ENCODE data around the gene ABLIM1. TPM values are rescaled to one million over a fixed set of nuclear protein-coding genes. Genes with fewer than 3 reads are reported as not detected.

ABLIM1 gene
- total and polyA plus RNA-seq, 2 experiments from 2014 or later: 21.9 to 45.1 TPM

- Mint-ChIP-seq H3K4me1 (peaks cover 24% of the 10 kb centered on the region), H3K27me3 (ENCODE audit: insufficient read depth, low read depth, poor library complexity) (no peaks in the 10 kb centered on the region), H3K36me3 (ENCODE audit: low read depth) (no peaks in the 10 kb centered on the region), H3K27ac (peak overlapping the region; percentile 73), H3K9me3 (no peaks in the 10 kb centered on the region), H3K4me3 (no peak overlapping the region)
- ATAC-seq (no peak), DNase-seq (ENCODE audit: low spot score) (peak; percentile 36)
- Histone ChIP-seq H3K27ac (ENCODE audit: low read depth) (peak overlapping the region; percentile 12; the same call in 1 of the 2 replicates), H2AFZ (no peak overlapping the region), H3K79me2 (replicated peaks; ENCODE audit: insufficient read depth) (peaks cover 7% of the 10 kb centered on the region), H3K27me3 (ENCODE audit: insufficient read depth) (no peaks in the 10 kb centered on the region), H3K4me2 (0 out of 2 replicates have a peak overlapping the region, but pooled peaks have one; percentile 17), H3K36me3 (ENCODE audit: insufficient read depth) (no peaks in the 10 kb centered on the region), H3K4me3 (no peak overlapping the region), H4K20me1 (replicated peaks; ENCODE audit: insufficient read depth) (no peaks in the 10 kb centered on the region), H3K9me2 (ENCODE audit: insufficient read depth) (peaks cover 8% of the 10 kb centered on the region; the same call in 1 of the 2 replicates), H3K4me1 (ENCODE audit: insufficient read depth) (peaks cover 11% of the 10 kb centered on the region), H3F3A (replicated peaks; ENCODE audit: low read depth) (no peaks in the 10 kb centered on the region)
- no peak for TF ChIP-seq ZNF331 (CRISPR knock-in tag; IDR thresholded peaks at IDR 0.05; ENCODE audit: low read depth)
- TF ChIP-seq, protein P1, sequence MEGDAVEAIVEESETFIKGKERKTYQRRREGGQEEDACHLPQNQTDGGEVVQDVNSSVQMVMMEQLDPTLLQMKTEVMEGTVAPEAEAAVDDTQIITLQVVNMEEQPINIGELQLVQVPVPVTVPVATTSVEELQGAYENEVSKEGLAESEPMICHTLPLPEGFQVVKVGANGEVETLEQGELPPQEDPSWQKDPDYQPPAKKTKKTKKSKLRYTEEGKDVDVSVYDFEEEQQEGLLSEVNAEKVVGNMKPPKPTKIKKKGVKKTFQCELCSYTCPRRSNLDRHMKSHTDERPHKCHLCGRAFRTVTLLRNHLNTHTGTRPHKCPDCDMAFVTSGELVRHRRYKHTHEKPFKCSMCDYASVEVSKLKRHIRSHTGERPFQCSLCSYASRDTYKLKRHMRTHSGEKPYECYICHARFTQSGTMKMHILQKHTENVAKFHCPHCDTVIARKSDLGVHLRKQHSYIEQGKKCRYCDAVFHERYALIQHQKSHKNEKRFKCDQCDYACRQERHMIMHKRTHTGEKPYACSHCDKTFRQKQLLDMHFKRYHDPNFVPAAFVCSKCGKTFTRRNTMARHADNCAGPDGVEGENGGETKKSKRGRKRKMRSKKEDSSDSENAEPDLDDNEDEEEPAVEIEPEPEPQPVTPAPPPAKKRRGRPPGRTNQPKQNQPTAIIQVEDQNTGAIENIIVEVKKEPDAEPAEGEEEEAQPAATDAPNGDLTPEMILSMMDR (conservative IDR thresholded peaks at IDR 0.05; ENCODE audit: low read depth in 2 of 2): no peak
- TF ChIP-seq JUNB (IDR thresholded peaks at IDR 0.05; ENCODE audit: unreplicated experiment): no peak
These were observed 153.1 kb downstream of the ABLIM1 start for GRCh38 chr10:114504769-114505579.

GRCh38 chr10:114502074-114502473, 156.0 kb downstream of the ABLIM1 start:
- no peaks in the 10 kb centered on the region for H3K9me2 ChIP-seq (ENCODE audit: insufficient read depth)
- H4K20me1 ChIP-seq (replicated peaks; ENCODE audit: insufficient read depth): 0 out of 2 replicates have a peak, but pooled peaks cover 3% of the 10 kb centered on the region
- no peaks in the 10 kb centered on the region for H3K27me3 ChIP-seq (ENCODE audit: insufficient read depth)
- no peaks in the 10 kb centered on the region; the same call in 2 of the 3 replicates for H3K36me3 Mint-ChIP-seq (ENCODE audit: low read depth)
- H3K27me3 Mint-ChIP-seq (ENCODE audit: insufficient read depth, low read depth, poor library complexity): no peaks in the 10 kb centered on the region
- H3K27ac ChIP-seq (ENCODE audit: low read depth): no peak overlapping the region
- TF ChIP-seq ZNF462 (CRISPR knock-in tag; IDR thresholded peaks at IDR 0.05) (no peak), EZH2phosphoT487 (IDR thresholded peaks at IDR 0.05; ENCODE audit: unreplicated experiment) (no peak), ZNF114 (CRISPR knock-in tag; IDR thresholded peaks at IDR 0.05) (no peak), NANOG (IDR thresholded peaks at IDR 0.05; ENCODE audit: borderline replicate concordance) (no peak)
- TF ChIP-seq, protein P2, sequence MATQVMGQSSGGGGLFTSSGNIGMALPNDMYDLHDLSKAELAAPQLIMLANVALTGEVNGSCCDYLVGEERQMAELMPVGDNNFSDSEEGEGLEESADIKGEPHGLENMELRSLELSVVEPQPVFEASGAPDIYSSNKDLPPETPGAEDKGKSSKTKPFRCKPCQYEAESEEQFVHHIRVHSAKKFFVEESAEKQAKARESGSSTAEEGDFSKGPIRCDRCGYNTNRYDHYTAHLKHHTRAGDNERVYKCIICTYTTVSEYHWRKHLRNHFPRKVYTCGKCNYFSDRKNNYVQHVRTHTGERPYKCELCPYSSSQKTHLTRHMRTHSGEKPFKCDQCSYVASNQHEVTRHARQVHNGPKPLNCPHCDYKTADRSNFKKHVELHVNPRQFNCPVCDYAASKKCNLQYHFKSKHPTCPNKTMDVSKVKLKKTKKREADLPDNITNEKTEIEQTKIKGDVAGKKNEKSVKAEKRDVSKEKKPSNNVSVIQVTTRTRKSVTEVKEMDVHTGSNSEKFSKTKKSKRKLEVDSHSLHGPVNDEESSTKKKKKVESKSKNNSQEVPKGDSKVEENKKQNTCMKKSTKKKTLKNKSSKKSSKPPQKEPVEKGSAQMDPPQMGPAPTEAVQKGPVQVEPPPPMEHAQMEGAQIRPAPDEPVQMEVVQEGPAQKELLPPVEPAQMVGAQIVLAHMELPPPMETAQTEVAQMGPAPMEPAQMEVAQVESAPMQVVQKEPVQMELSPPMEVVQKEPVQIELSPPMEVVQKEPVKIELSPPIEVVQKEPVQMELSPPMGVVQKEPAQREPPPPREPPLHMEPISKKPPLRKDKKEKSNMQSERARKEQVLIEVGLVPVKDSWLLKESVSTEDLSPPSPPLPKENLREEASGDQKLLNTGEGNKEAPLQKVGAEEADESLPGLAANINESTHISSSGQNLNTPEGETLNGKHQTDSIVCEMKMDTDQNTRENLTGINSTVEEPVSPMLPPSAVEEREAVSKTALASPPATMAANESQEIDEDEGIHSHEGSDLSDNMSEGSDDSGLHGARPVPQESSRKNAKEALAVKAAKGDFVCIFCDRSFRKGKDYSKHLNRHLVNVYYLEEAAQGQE (IDR thresholded peaks at IDR 0.05; ENCODE audit: unreplicated experiment): no peak
- H3F3A ChIP-seq (replicated peaks; ENCODE audit: low read depth): no peaks in the 10 kb centered on the region
- peaks cover 20% of the 10 kb centered on the region for H3K4me1 Mint-ChIP-seq
- DNase-seq (ENCODE audit: low spot score) (no peak), ATAC-seq (no peak)
- peaks cover 14% of the 10 kb centered on the region for H3K4me1 ChIP-seq (ENCODE audit: insufficient read depth)
- H3K4me2 ChIP-seq: no peak overlapping the region
- no peak overlapping the region for H3K27ac Mint-ChIP-seq
- H3K4me3 Mint-ChIP-seq: no peak overlapping the region
- H3K36me3 ChIP-seq (ENCODE audit: insufficient read depth): no peaks in the 10 kb centered on the region
- H3K9me3 Mint-ChIP-seq: no peaks in the 10 kb centered on the region
- H2AFZ ChIP-seq: no peak overlapping the region
- H3K79me2 ChIP-seq (replicated peaks; ENCODE audit: insufficient read depth): peaks cover 15% of the 10 kb centered on the region
- H3K4me3 ChIP-seq: no peak overlapping the region
